ELF-1 (cell line): ENCODE data around the gene ARX.

Experiments
- DNase-seq: peaks from one replicate; pipeline ENCODE4 v3.0.0-alpha.2; 2016; ENCODE audit warnings: low read depth, low spot score

The ARX gene

DNA sequence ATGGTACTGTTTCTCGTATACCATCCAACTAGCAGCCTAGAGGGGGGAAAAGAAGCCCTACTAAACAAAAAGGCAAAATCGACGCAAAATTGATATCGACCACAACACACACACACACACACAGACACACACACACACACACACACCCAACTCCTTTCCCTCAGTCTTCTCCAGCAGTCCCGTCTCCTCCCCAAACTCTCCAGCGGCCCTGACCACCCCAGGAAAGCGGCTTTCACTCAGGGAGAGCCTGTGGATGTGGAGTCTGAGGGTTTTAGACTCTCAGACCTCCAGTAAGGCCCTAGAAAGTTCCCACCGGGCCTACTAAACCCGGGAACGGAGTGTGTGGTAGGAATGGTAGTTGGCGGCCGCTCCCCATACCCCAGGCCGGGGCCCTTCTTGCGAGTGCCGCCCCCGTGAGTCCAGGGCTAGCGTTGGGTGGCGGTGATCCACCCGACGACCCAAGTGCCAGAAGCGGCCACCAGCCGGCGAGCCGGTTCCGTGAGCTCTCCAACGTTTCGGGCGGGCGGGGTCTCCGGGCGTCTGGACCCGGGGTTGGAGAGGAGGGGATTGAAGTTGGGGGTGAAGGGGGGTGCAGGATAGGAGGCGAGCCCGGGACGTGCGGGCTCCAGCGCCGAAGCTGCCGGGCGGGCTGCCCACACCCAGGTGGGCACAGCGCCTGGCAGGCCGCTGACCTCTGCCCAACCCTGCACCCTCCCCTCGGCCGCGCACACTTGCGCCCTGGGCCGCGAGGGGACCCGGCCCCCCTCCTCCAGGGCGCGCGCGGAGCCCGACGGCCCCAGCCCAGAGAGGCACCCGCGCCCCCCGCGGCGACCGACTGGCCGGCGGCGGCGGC lies 13.7 kb downstream of the ARX start:
- no peak for DNase-seq

DNA sequence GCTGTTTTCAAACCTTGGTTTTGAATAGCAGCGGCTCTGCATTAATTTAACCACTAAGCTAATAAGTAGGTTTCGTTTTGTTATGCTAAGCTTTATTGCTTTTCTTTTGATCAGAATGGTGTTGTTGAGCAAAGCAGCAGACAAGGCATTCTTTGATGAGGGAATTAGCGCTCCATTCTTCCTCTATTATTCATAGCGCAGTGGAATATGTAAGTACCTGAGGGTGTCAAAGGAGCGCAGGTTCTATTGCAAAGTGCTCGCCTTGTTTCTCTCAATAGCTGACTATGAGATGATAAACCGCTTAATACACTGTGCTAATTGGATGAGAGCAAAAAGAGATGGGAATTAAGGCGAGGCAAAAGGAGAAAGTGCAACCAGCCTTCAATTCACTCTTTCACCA lies 16.3 kb downstream of the ARX start:
- no peak for DNase-seq

DNA sequence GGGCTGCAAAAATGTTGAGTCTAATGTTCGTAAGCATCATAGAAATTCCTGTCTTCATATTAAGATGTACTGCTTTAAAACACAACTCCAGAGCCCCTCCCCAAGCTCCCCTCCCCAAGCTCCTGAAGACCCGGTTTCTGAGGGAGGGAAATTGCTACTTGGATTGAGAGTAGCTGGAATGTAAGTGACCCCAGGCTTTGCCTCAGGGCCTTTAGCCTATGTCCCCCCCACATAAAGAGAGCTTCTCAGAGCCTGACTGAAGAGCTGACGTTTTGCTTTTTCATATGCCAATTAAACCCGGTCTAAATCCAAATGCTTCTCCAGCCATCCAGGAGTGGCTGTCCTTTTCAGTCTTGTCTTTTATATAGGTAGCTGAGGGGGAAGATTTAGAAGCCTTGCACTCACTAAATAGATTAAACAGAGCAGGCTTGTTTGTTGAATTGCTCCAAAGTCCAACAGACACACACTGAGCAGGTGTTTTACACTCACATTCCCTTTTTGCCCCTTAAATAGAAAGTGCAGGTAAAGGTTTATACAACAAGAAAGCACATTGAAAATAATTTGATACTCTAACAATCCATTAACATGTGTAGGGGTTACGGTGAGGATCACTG lies 19.6 kb downstream of the ARX start:
- DNase-seq, result peak; percentile 88

DNA sequence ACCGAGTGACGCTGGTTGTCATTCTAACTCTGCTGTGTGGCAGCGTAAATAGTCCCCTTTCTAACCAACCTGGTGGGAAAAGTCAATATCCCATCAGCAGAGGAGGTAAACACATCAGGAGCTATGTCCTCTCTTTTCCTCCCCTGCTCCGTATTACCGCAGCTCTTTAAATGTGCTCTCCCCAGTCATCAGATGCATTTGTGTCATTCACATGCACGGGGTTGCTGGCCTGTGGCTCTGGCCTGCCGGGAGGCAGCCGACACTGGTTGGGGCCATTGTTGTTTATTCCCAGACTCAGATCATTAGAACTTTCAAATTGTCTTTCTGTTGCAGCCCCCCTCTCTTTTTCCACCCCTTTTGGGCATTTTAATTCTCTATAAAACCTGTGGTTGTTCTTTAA lies 21.9 kb downstream of the ARX start:
- DNase-seq, result no peak

DNA sequence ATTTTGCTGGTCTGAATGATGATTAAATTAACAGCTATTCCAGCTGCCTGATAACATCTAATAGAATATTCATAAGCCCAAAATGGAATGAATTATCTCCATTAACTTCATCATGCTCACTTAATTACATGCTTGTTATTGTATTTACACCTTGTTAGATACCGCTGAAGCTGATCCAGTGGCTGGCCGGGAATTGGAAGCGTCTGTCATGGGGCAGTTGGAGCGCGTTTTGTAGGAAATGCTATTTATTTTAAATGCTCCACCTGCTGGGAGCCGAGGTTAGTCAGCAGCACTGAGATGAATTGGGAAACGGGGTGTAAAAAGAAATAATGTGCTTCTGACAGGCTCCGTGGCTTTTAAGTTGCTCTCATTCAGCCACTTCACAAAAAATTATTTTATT lies 25.2 kb downstream of the ARX start:
- no peak for DNase-seq

DNA sequence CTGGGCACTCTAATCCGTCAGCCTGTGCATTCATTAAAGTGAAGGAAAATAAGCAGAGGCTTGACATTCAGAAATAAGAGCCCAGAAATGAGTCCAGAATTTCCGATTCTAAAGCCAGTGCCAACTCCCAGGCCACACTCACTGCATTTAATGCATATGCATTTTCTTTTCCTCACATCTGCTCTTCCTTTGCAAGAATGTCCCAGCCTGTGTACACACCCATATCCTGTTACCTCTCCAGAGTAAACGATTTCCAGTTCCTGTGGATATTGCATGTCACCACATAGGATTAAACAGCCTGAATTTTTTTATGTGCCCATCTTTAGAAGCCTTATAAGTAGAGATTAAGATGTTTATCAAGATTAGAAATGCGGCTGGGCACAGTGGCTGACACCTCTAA lies 27.5 kb downstream of the ARX start:
- DNase-seq, result no peak

DNA sequence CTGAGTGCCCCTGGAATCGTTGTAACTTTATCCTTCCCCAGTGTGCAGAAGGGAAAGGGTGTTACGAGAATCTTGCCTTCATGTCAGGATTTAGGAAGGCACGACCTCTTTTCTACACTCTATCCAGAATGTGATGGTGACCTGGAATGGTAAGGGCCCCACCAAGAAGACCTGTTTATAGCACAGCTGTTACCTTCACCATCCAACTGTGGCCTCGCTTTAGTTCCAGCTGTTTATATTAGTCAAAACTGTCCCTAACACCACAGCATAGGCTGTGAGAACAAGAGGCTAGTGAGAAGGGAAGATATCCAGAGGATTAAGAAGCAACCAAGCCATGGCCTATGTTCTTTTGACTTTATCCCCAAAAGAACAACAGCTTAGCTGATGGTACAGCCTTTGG lies 28.0 kb downstream of the ARX start:
- no peak for DNase-seq

DNA sequence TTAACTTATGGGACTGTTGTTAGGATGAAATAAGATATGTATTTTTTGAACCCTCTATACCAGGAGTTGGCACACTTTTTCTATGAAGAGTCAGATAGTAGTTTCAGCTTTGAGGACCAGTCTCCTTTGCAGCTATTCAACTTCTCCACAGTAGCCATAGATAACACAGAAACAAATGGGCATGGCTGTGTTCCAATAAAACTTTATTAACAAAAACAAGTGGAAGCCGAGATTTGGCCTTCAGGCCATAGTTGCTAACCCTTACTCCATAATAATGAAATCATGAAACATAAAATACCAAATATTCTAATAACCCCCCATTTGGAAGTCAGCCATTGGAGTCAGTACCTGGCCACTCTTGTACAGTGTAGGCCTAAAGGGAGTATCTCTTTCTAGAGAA lies 30.6 kb downstream of the ARX start:
- no peak for DNase-seq

DNA sequence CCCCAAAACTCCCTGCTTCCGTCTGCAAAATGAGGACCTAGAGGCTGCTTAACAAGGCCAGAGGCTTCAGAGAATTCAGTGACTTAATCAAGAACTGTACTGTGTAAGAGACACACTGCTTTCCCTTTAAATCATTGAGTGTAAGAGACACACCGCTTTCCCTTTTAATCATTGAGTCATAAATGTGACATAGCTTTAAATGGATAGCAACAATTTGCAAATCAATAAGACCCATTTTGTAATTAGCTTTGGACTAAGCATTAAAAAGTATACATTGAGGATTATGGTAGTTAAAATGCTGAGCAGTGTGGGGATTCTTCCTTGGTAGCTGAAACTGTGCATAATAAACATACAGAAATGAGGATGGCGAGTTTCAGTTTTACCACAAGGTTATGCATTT lies 31.8 kb downstream of the ARX start:
- DNase-seq, result no peak

DNA sequence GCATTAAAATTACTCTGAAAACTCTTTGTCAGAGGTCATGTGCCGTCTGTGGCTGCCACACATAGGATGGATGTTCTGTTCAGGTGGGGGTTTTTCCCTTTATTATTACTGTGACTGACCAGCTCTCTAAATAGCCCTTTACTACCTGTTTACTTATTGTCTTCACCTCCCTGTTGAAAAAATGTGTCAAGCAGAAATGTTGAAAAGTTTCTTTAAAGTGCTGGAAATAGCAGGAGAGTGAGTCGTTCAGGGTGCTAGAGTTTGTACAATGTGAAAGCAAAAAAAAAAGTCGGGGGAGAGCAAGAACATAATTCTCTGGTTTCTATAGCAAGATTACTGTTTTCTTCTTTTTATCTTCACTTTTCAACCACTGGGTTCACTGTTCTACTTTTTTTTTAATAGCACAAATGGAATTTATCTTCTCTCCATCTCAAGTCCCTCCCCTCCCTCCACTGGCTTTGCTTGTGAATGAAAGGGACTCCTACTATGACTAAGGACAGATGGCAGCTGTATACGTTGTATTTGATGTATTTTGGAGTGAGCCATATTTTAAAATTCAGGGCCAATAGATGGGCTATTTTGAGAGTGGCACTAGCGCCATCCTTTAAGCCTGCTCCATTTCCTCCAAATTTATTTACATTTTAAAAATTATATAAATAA lies 33.3 kb downstream of the ARX start:
- DNase-seq, result no peak

DNA sequence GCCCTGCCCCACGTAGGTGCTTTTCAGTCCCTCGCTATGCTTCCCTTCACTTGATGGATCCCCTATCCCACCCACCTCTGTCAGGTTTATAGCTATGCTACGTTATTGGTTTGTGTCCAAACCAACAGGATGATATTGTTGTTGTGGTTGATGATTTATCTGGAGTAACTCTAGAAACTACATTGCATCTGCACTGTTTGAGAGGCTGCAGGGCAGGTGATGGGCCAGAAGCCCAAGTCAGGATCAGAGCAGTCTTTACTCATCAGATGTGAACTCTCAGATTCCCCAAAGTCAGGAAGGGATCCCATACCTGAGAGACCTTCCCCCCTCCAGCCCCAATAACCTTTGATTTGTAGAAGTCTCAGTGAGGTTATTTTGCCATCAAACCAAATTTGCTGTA lies 34.7 kb downstream of the ARX start:
- no peak for DNase-seq

DNA sequence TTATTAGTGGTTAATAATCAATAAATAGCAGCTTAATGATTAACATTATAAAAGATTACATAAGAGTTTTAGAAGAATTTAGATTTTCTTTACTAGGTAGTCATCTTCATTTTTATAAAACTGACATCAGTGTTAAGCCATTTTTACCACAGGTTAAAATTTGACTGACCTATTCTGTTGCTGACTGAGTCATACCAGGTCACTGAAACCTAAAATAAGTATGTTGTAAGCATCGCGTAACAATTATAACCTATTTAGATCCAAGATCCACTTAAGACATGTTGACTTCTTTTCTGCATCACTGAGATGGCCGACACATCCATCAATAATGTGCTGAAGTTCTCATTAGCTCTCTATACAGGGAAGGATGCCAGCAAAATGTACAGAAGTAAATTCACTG lies 36.7 kb downstream of the ARX start:
- no peak for DNase-seq

DNA sequence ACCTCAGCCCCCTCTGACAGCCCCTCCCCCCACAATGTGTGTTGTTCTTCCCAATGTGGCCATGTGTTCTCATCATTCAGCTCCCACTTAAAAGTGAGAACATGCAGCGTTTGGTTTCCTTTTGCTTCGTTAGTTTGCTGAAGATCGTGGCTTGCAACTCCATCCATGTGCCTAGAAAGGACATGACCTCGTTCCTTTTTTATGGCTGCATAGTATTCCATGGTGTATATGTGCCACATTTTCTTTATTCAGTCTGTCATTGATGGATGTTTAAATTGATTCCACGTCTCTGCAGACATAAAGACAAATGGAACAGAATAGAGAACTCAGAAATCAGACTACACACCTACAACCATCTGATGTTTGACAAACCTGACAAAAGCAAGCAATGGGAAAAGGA lies 46.0 kb downstream of the ARX start:
- no peak for DNase-seq

DNA sequence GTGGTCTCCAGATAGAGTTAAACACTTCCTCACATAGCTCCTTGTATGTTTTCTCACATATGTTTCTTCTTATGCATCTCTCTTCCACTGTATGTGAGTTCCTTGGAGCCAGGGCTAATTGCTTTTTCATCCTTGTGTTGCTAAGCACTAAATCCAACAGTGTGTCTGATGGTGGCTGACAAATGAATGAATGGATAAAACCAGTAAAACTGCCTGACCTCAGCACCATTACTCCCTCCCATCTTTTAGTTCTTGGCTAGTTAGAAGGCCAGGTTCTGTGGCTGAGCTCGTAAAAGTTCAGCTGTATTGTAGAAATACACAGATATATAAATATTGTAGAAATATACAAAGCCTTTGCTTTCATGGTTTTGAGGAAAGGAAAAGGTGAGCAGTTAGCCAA lies 50.4 kb downstream of the ARX start:
- DNase-seq, result no peak

DNA sequence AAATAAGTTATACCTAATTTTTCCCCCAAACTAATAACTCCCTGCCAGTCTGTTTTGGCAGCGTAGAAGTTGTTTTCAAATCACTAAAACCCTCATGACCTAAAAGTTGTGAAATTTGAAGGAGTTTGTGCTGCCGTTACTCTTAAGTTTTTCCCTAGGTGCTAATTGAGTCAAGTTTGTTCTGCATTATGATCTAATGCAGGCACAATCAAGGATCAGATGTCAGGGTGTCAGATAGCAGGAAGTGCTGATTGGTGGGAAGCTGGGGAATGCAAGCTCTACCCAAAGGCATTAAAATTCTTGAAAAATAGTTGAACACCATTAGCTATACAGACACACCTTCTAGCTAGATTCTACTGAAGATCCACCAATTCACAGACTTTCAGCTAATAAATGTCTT lies 51.9 kb downstream of the ARX start:
- DNase-seq, result no peak

DNA sequence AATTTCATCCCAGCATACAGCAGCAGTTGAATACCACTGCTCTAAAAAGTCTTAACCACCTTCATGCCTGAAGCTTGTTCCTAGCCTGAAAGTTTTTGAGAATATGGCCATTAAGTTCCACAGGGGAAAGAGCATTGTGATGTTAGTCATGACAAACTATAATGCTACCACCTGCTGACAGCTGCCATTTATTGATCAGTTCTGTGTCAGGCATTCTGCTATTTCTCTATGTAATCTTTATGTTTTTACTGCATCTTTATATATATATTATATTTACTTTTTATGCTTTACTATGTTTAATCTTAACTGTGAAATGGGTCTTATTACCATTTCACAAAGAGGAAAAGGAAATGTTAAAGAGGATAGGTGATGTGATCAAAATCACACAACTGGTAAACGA lies 54.0 kb downstream of the ARX start:
- no peak for DNase-seq

DNA sequence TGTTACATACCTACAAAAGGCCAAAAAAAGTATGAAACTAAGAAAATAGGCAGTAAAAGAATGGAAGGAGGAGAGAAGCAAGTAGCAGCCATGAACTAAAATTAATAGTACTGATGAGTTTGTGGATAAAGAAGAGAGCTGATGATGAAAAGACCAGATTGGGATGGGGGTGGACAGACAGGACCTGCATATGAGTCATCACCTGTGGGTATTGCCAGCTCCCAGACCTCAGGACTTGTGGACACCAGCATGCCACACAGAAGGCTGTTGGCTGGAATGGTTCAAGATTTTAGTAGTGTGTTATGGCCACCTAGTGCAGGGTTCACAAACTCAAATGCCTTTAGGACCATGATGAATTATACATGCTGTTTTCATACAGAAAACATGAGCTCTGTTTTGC lies 58.9 kb downstream of the ARX start:
- DNase-seq, result no peak

DNA sequence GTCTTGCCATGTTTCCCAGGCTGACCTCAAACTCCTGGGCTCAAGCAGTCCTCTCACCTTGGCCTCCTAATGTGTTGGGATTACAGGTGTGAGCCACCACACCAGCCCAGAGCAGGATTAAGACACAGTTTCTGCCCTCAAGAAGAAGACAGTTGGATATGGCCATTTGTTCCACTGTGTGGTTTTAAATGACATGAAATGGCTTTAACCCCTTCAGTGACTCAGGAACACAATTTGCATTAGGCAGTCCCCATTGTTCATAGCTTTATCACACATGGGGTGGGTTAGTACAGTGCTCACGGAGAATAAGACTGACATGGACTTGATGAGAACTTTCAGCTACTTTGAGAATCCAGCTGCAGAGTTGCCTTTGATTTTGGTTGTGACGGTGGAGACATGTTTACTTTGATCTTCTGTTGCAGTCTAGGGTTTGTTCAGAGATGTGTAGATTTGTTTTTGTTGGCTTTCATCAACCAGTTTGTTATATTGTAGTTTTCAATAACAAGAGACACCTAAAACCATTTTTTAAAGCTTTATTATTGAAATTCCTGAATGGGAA lies 60.3 kb downstream of the ARX start:
- DNase-seq, result no peak

DNA sequence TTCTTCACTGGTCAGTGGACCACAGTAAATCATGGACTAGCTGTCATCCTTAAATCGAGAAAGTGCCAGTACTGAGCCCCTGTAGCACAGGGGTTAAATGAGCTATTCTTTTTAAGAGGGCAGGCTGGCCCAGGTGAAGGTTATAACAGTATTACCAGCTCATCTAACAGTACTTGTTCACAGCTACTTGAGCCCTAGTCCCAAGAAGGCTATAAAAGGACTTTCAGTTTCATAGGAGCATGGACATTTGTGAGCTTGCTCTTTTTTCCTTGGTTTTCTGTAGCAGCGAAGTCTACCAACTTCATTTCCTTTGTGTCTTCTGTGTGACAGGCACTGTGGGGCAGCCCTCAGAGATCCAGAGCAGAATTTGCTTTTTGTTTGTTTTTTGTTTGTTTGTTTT lies 61.0 kb downstream of the ARX start:
- DNase-seq, result no peak
